Measurements from ENCODE around the gene LRP1.

LRP1 gene

GRCh38 chr12:57229046-57229633 lies 100.9 kb downstream of the LRP1 start:
- DNase-seq, result no peak

- DNase-seq, result peak; percentile 94
These were observed 101.5 kb downstream of the LRP1 start, which contains the start of gene SHMT2 for GRCh38 chr12:57229634-57230380. SHMT2 (plus strand) TSS chr12:57229711; CDS start chr12:57229779, 68 bp downstream.

- DNase-seq, result no peak
These were observed 102.3 kb downstream of the LRP1 start for GRCh38 chr12:57230381-57231155.

- DNase-seq, result no peak
These were observed 103.2 kb downstream of the LRP1 start for GRCh38 chr12:57231276-57232021.

GRCh38 chr12:57232156-57232756 lies 104.0 kb downstream of the LRP1 start:
- DNase-seq, result no peak

GRCh38 chr12:57233357-57234232 lies 105.3 kb downstream of the LRP1 start:
- no peak for DNase-seq

- DNase-seq, result no peak
These were observed 105.9 kb downstream of the LRP1 start for GRCh38 chr12:57234233-57234570.

GRCh38 chr12:57234571-57235016 lies 106.3 kb downstream of the LRP1 start:
- DNase-seq, result no peak

GRCh38 chr12:57235017-57235727 lies 106.9 kb downstream of the LRP1 start:
- DNase-seq, result peak; percentile 58

GRCh38 chr12:57235728-57236131 lies 107.4 kb downstream of the LRP1 start:
- DNase-seq, result no peak

GRCh38 chr12:57236201-57236924 lies 108.1 kb downstream of the LRP1 start:
- DNase-seq, result no peak

GRCh38 chr12:57236925-57237595 lies 108.8 kb downstream of the LRP1 start:
- no peak for DNase-seq

GRCh38 chr12:57237596-57237931 lies 109.3 kb downstream of the LRP1 start:
- DNase-seq, result peak; percentile 55

GRCh38 chr12:57237932-57238853 lies 109.9 kb downstream of the LRP1 start:
- DNase-seq, result peak; percentile 41

- DNase-seq, result peak; percentile 80
These were observed 110.7 kb downstream of the LRP1 start for GRCh38 chr12:57238854-57239554.

GRCh38 chr12:57239587-57240065 lies 111.3 kb downstream of the LRP1 start:
- no peak for DNase-seq

- peak; percentile 73 for DNase-seq
These were observed 112.0 kb downstream of the LRP1 start for GRCh38 chr12:57240066-57240921.

All from NCI-H2107 (cell line).